ENCODE data around the gene CACNA2D4. TPM values are rescaled to one million over a fixed set of nuclear protein-coding genes. Genes with fewer than 3 reads are reported as not detected.

The CACNA2D4 gene
- total and polyA plus RNA-seq, 2 of the 13 experiments (the other 11 are each of a cell fraction or from before 2014, with no cell fraction given), result 14.2 to 136 TPM

DNA sequence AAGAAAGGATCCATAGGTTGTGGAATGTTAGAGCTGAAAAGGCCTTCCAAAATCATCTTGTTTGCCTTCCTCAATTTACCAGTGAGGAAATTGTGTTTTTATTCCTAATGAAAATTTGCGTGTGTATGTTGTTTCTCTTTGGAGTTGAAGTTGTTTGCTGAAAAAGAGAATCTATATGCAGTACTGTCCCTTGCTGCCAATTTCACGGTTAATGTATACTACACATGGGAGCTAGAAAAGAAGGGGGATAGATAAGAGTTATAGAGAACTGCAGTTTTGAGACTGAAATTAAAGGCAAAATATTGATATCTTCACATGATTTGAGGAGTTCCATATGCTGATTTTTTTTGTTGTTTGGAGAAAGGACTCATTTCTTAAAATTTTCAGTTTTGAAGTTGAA lies 160.1 kb downstream of the CACNA2D4 start:
- no peaks in the 10 kb centered on the region for H3K9me3 ChIP-seq (ENCODE audit: low read length)
- peaks cover 67% of the 10 kb centered on the region for H3K79me2 ChIP-seq (ENCODE audit: insufficient read depth, low read length)
- no peak overlapping the region for H2AFZ ChIP-seq (ENCODE audit: low read length)
- no peak overlapping the region; the same call in none of the 2 replicates for H3K4me2 ChIP-seq (ENCODE audit: low read depth, low read length)
- no peaks in the 10 kb centered on the region for H3K27me3 ChIP-seq (ENCODE audit: control insufficient read depth in 1 of 2, insufficient read depth in 2 of 2, low read length in 2 of 2)
- POLR2A ChIA-PET, result no interaction called here
- intact Hi-C loops (cut with micrococcal nuclease; ENCODE audit: unreplicated experiment) (no loop called here), in situ Hi-C loops (cut with HindIII; ENCODE audit: extremely low pct_ligation_motif_present, low pct_unique_long_range_greater_than_20kb) (no loop called here)
- ATAC-seq (no peak), DNase-seq (ENCODE audit: low spot score) (no peak), FAIRE-seq (no peak)
- peaks cover 68% of the 10 kb centered on the region for H3K4me1 ChIP-seq (ENCODE audit: insufficient read depth, low read length)
- H3K27ac ChIP-seq (ENCODE audit: extremely low read length, insufficient read depth, low read length), result peak overlapping the region; percentile 83
- TF ChIP-seq, protein P1, sequence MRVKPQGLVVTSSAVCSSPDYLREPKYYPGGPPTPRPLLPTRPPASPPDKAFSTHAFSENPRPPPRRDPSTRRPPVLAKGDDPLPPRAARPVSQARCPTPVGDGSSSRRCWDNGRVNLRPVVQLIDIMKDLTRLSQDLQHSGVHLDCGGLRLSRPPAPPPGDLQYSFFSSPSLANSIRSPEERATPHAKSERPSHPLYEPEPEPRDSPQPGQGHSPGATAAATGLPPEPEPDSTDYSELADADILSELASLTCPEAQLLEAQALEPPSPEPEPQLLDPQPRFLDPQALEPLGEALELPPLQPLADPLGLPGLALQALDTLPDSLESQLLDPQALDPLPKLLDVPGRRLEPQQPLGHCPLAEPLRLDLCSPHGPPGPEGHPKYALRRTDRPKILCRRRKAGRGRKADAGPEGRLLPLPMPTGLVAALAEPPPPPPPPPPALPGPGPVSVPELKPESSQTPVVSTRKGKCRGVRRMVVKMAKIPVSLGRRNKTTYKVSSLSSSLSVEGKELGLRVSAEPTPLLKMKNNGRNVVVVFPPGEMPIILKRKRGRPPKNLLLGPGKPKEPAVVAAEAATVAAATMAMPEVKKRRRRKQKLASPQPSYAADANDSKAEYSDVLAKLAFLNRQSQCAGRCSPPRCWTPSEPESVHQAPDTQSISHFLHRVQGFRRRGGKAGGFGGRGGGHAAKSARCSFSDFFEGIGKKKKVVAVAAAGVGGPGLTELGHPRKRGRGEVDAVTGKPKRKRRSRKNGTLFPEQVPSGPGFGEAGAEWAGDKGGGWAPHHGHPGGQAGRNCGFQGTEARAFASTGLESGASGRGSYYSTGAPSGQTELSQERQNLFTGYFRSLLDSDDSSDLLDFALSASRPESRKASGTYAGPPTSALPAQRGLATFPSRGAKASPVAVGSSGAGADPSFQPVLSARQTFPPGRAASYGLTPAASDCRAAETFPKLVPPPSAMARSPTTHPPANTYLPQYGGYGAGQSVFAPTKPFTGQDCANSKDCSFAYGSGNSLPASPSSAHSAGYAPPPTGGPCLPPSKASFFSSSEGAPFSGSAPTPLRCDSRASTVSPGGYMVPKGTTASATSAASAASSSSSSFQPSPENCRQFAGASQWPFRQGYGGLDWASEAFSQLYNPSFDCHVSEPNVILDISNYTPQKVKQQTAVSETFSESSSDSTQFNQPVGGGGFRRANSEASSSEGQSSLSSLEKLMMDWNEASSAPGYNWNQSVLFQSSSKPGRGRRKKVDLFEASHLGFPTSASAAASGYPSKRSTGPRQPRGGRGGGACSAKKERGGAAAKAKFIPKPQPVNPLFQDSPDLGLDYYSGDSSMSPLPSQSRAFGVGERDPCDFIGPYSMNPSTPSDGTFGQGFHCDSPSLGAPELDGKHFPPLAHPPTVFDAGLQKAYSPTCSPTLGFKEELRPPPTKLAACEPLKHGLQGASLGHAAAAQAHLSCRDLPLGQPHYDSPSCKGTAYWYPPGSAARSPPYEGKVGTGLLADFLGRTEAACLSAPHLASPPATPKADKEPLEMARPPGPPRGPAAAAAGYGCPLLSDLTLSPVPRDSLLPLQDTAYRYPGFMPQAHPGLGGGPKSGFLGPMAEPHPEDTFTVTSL (CRISPR knock-in tag; IDR thresholded peaks at IDR 0.05; ENCODE audit: borderline replicate concordance), result no peak
- no peak for TF ChIP-seq CCAR2 (optimal IDR thresholded peaks at IDR 0.05; ENCODE audit: low read depth, low read length)
- TF ChIP-seq RAD21 (CRISPR knock-in tag; IDR thresholded peaks at IDR 0.05), result no peak
- no peak for TF ChIP-seq ZSCAN30 (CRISPR knock-in tag; IDR thresholded peaks at IDR 0.05)
- TF ChIP-seq, protein P2, sequence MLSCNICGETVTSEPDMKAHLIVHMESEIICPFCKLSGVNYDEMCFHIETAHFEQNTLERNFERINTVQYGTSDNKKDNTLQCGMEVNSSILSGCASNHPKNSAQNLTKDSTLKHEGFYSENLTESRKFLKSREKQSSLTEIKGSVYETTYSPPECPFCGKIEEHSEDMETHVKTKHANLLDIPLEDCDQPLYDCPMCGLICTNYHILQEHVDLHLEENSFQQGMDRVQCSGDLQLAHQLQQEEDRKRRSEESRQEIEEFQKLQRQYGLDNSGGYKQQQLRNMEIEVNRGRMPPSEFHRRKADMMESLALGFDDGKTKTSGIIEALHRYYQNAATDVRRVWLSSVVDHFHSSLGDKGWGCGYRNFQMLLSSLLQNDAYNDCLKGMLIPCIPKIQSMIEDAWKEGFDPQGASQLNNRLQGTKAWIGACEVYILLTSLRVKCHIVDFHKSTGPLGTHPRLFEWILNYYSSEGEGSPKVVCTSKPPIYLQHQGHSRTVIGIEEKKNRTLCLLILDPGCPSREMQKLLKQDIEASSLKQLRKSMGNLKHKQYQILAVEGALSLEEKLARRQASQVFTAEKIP (CRISPR knock-in tag; IDR thresholded peaks at IDR 0.05; ENCODE audit: borderline replicate concordance), result no peak
- TF ChIP-seq, protein P3, sequence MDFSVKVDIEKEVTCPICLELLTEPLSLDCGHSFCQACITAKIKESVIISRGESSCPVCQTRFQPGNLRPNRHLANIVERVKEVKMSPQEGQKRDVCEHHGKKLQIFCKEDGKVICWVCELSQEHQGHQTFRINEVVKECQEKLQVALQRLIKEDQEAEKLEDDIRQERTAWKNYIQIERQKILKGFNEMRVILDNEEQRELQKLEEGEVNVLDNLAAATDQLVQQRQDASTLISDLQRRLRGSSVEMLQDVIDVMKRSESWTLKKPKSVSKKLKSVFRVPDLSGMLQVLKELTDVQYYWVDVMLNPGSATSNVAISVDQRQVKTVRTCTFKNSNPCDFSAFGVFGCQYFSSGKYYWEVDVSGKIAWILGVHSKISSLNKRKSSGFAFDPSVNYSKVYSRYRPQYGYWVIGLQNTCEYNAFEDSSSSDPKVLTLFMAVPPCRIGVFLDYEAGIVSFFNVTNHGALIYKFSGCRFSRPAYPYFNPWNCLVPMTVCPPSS (IDR thresholded peaks at IDR 0.05), result no peak
- TF ChIP-seq NFYC (CRISPR knock-in tag; IDR thresholded peaks at IDR 0.05), result no peak
- no peak overlapping the region for H3K4me3 ChIP-seq (replicated peaks in 1 of 3; ENCODE audit: insufficient read depth in 1 of 3, low read depth in 2 of 3, low read length in 3 of 3)
- WGBS (ENCODE audit: low lambda C conversion rate), result 81% methylated on average over 2 of the region's 2 CpGs
- CTCF ChIA-PET (ENCODE audit: low intra/inter-chr PET ratio, low total read pairs), result no interaction called here
- peak overlapping the region; percentile 35; the same call in 1 of the 2 replicates for H3K9ac ChIP-seq (ENCODE audit: insufficient read depth, low read depth, low read length)
- H4K20me1 ChIP-seq (ENCODE audit: insufficient read depth, low read length), result no peaks in the 10 kb centered on the region
- no TSS peak for BruUV-seq (replicated peaks)
- peaks cover 3 to 25% of the 10 kb centered on the region in 2 experiments; a peak in 4 of 5 replicates for H3K36me3 ChIP-seq (replicated peaks in 1 of 2; ENCODE audit: control insufficient read depth in 1 of 2, insufficient read depth in 2 of 2, low read length in 2 of 2)
